NB4 (cell line): Measurements from ENCODE around the gene ANKRD13B.

Experiments
- POLR2A ChIP-seq: IDR thresholded peaks from 2 replicates; pipeline ENCODE4 v1.6.1; 2011; ENCODE audit warnings: mild to moderate bottlenecking; ENCODE audit not compliant: insufficient read length; ENCODE audit errors: extremely low read depth
- TF ChIP-seq, protein P1 (sequence below): IDR thresholded peaks from one replicate; pipeline ENCODE4 v1.5.1; 2012; ENCODE audit warnings: low read depth, low read length
- TF ChIP-seq, protein P2 (sequence below): IDR thresholded peaks from 2 replicates; pipeline ENCODE4 v1.6.1; 2011; ENCODE audit warnings: low read depth, low read length

- TF ChIP-seq, protein P1, sequence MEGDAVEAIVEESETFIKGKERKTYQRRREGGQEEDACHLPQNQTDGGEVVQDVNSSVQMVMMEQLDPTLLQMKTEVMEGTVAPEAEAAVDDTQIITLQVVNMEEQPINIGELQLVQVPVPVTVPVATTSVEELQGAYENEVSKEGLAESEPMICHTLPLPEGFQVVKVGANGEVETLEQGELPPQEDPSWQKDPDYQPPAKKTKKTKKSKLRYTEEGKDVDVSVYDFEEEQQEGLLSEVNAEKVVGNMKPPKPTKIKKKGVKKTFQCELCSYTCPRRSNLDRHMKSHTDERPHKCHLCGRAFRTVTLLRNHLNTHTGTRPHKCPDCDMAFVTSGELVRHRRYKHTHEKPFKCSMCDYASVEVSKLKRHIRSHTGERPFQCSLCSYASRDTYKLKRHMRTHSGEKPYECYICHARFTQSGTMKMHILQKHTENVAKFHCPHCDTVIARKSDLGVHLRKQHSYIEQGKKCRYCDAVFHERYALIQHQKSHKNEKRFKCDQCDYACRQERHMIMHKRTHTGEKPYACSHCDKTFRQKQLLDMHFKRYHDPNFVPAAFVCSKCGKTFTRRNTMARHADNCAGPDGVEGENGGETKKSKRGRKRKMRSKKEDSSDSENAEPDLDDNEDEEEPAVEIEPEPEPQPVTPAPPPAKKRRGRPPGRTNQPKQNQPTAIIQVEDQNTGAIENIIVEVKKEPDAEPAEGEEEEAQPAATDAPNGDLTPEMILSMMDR, result no peak
- TF ChIP-seq POLR2A, result no peak
- TF ChIP-seq, protein P2, sequence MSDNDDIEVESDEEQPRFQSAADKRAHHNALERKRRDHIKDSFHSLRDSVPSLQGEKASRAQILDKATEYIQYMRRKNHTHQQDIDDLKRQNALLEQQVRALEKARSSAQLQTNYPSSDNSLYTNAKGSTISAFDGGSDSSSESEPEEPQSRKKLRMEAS, result no peak
These were observed 15.9 kb upstream of the ANKRD13B start for GRCh38 chr17:29577001-29577370.
